Measurements from ENCODE around the gene POPDC3.
"Not testable (repeated sequence)": the region's sequence is repeated elsewhere in the genome, so short reads cannot be mapped to it uniquely, and the experiment has no call there.

Gene POPDC3

DNA sequence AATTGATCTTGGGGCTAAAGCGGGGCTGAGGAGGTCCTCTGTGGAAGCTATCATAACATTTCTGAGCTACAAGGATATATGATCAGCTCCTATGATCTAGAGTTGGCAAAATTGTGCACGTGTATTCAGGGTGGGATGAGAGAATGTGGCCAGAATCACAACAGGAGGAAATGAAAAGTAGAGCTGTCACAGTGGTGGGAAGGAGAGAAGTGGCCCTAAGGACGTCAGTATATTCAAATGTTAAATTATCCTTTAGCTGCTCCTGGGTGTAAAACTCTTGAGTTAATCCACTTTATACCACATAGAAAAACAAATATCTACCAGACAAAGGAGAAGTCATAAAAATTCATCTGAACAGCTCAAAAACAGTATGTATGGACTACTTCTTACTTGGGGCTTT, 14.8 kb upstream of the POPDC3 start:
- no peak for DNase-seq (ENCODE audit: low read depth)

DNA sequence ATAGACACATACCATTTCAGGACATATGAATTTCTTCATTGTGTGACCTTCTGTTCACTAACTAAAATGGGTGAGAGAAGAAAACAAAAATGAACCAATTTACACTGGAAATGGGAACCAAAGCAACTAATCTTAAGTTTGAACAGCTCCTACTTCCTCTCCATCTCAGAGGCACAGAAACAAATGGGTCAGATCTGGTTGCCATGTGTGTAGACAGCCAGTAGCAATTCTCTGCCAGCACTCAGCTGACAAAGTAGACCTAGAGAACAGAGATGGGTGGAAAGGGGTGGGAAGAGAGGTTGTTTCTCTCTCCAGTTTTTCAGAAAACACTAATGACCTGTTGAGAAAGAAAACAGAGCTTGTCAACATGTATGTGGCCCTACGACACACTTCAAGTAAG, 14.3 kb upstream of the POPDC3 start:
- DNase-seq (ENCODE audit: low read depth), result no peak

DNA sequence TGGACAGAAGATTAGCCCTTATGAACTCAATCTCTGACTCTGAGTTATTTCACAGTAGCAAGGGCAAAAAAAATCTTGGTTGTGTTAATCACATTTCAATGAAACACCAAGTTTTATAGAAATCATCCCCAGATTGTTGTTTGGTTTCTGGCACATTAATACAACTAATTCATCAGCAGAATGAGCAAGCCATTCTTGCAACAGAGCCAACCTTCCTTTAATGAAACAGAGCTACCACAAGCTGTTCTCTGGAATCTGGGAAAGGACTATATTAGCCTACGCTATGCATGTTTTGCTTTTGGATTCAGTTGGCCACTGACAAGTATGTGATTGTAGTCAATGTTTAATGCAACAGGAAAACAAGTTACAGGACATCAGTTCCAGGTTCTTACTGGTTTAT, 13.8 kb upstream of the POPDC3 start:
- no peak for DNase-seq (ENCODE audit: low read depth)

DNA sequence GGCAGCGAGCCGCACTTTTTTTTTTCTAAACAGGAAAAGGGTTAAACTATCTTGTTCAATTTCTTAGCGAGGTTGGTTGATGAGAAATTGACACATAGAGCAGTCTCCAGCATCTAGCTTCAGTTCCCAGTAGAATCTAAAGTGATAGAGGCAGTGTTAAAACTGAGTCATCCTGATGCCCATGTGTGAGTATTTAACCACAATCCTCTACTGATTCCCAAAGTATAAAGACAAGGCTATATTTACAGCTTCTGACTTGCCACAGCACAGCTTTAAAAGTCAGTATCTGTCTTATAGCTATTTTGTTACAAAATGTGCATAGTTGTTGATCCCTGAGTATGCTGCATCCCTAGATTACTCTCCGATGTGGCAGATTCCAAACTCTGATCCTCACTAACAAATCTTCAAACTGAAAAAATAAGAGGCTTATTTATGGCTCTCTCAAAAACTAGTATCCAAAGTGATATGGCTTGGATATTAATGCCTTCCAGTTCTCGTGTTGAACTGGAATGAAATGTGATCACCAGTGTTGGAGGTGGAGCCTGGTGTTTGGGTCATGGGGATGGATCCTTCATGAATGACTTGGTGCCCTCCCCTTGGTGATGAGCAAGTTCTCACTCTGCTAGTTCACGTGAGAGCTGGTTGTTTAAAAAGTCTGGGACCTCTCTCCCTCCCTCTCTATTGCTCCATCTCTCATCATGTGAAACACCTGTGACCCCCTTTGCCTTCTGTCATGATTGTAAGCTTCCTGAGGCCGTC, 13.1 kb upstream of the POPDC3 start:
- DNase-seq (ENCODE audit: low read depth), result no peak

DNA sequence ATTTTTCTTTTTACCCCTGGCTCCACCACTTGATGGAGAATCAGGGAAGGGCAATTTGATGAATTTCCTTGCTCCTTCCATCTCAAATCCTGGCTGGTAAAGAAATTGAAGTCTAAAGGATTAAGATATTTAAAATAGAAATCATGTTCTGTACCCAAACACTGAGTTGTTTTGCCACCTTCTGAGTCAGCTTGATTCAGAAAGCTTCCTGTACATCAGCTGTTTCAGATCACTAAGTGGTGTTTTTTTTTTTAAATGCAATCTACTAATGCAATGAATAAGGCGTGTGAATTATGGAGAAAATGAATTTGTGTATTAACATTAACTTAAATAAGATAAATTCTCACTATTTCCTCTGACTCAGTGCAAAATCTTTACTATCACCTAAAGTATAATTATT, 11.5 kb upstream of the POPDC3 start:
- DNase-seq (ENCODE audit: low read depth), result no peak

DNA sequence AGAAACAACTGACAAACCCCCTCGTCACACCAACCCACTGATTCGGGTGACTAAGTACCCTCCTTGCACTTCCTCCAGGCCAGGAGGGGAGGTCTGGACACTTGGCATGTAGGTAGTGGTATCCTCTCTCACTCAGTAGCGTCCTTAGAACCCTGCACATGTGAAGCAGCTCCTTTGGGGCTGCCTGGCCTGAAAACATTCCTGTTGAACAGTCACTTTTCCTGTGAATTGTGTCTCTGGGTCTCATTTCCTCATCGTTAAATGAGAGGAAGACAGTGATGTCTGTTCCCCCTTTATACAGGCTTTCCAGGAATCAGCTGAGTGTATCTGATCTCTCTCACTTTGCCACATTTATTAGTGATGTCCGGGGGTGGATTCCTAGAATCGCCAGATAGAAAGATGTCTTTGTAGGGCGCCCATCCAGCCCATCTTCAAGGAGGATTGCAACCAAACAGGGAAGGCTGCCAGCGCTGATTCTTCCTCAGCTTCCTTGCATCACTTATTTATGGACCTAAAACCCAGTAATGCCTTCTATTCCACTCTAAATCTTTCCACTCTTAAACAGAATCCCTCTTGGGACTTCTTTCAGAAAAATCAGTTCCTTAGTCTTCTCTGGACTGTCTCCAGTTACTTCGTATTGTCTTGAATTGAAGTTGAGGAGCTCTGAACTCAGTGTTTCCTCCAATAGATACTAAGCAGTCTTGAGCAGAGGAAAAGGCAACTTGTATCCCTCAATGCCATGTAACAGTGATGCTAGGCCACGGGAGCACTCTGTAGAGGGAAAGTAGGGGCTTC, 9.4 kb upstream of the POPDC3 start:
- DNase-seq (ENCODE audit: low read depth), result no peak

DNA sequence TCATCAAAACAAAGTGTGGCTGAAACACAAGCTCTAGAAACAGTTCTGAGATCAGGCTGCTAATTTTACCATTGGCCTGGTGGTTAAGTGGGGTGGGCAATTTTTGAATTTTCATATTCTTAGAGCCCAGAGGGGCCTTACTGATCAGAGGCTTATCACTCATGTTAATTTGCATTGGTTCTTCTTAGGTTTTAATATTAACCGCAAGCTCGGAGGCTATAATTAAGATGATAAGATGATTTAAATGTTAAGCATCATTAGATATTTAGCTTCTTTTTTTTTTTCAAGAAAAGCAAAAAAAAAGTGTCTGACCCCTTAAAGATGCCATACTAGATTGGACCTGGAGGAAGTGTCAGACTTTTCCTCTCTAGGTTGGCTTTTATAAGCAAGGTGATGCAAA, 8.4 kb upstream of the POPDC3 start:
- DNase-seq (ENCODE audit: low read depth), result no peak

DNA sequence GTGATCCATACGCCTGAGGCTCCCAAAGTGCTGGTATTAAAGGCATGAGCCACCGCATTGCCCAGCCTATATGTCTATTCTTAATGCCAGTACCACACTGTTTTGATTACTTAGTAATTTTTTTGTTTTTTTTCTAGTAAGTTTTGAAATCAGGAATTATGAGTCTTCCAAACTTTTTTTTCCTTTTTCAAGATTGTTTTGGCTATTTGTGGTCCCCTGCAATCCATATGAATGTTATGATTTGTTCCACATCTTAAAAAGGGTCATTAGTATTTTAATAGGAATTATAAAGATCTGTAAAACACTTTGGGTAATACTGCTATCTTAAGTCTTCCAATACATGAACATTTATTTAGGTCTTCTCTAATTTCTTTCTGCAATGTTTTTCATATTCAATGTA, 6.8 kb upstream of the POPDC3 start:
- no peak for DNase-seq (ENCODE audit: low read depth)

DNA sequence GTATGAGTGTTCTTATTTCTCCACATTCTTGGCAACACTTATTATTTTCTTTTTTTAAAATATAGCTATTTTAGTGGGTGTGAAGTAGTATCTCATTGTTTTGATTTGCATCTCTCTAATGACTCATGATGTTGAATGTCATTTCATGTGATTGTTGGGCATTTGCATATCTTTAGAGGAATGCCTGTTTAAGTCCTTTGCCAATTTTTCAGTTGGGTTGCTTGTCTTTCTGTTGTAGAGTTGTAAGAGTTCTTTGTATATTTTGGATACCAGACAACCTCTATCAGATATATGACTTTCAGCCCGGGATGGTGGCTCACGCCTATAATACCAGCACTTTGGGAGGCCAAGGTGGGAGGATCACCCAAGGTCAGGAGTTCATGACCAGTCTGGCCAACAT, 5.1 kb upstream of the POPDC3 start:
- DNase-seq (ENCODE audit: low read depth), result no peak

DNA sequence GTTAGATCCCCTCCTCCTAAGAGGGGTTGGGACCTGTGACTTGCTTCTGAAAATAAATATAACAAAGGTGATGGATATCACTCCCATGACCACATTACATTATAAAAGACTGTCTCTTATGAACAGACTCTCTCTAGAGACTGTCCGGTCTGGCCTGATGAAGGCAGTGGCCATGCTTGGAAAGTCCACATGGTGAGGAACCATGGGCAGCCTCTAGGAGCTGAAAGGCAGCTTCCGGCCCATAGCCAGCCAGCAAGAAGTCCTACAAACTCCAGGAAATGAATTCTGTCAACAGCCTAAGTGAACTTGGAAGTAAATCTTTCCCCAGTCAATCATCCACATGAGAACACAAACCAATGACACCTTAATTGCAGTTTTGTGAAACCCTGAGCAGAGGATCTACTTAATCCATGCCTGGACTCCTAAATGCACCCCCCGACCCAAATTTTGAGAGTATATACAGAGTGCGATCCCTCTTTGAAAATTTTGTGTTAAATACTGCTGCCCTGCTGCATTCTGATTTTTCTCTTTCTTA, 2.2 kb upstream of the POPDC3 start:
- DNase-seq (ENCODE audit: low read depth), result no peak

DNA sequence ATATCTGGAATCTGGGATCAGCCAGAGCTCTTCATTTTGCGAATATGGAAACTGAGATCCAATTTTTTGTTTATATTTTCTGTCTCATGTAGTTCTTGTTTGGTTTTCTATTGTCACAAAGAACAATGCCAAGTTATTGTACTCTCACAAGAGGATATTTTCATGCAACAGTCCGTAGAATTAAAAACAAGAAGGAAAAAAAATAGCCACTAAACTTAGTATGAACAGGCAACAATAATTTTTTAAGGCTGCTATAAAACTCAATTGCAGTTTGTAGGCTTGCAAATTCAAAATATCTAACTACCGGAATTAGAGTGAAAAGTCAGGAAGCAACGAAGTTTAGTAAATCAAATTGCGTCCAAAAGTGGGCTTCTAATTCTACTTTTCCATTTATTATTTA, 1.2 kb downstream of the POPDC3 start:
- DNase-seq (ENCODE audit: low read depth), result no peak

DNA sequence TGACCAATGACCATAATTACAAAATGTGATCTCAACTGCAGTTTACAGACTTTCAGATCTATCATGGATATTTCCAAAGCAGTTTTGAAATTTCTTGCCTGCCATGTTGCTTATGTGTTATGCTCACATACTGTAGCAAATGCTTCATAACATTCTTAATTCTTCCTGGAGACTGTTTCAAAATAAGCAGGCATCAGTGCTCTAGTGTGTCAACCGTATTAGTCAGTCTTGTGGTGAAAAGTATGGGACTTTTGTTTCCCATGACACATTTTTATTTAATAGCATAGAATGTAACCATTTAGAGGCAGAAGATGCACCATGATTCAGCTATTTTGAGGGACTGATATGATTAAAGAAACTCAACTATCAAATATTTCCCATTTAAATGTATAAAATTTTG, 1.7 kb downstream of the POPDC3 start:
- DNase-seq (ENCODE audit: low read depth), result no peak

DNA sequence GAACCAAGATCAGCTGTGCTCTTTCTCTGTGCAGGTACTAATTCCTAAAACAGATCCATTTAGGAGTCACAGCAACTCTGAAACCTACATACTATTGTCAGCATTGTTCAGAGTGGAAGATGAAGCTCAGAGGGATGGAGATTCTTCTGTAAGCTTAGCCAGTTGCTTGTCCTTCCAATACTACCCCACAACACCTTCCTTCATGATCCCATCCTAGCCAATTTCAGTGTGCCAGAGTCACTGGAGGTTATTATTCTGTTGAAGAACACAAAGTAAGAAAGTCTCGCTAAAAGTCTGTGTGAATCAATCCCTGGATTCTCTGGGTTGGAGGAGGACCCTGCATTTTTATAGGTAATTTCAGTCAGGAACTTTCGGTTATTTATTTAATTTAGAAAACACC, 2.3 kb downstream of the POPDC3 start:
- no peak for DNase-seq (ENCODE audit: low read depth)

DNA sequence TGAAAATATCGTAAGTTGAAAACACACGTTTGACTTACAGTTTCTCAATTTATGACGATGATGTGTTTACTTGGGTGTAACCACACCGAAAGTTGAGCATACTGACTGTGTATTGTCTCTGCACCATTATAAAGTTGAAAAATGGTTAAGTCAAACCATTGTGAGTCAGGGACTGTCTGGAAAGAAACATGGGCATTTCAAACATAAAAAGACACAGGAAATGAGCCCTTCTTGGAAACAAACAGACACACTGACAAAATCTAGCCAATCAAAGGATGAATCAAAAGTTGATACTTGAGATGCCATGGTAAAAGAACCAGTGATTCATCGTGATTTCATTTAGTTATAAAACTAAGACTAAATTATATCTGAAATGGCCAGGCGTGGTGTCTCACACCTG, 5.3 kb downstream of the POPDC3 start:
- DNase-seq (ENCODE audit: low read depth), result no peak

DNA sequence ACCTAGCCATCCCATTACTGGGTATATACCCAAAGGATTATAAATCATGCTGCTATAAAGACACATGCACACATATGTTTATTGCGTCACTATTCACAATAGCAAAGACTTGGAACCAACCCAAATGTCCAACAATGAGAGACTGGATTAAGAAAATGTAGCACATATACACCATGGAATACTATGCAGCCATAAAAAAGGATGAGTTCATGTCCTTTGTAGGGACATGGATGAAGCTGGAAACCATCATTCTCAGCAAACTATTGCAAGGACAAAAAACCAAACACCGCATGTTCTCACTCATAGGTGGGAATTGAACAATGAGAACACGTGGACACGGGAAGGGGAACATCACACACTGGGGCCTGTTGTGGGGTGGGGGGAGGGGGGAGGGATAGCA, 7.3 kb downstream of the POPDC3 start:
- DNase-seq (ENCODE audit: low read depth), result not testable (repeated sequence)

DNA sequence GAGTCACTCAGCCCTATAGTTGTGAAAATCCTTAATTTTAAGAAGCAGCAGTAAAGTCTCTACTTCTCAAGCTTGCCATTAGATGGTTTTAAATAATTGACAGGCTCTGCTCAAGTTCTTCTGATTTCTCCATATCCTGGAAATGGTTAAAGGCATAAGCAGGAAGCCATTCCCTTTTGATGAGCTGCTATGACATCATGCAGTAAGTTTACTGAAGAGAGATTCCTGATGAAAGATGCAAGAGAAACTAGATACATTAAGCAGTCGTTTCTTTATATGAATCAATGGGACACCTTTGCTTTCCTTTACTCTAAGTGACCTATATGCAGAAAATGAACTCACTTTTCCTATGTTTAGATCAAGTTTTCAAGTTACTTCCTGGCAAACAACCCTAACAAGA, 9.8 kb downstream of the POPDC3 start:
- DNase-seq (ENCODE audit: low read depth), result no peak

DNA sequence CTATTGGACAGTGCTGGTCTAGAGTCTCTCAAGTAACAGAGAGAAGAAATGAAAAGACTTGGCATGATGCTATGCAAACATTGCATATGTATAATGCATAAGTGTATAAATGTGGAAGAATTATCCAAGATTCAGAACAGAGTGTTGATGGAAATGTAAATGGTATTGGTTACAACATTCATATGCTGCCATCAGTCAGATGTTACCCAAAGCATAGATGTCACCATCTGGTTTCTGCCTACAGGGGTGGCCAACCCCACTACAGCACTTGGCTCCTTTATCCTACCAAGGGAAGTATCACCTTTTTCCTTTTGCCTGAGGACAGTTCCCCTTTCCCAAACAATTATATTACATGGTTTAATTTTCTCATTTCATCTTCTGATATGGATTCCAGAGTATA, 11.9 kb downstream of the POPDC3 start:
- no peak for DNase-seq (ENCODE audit: low read depth)

DNA sequence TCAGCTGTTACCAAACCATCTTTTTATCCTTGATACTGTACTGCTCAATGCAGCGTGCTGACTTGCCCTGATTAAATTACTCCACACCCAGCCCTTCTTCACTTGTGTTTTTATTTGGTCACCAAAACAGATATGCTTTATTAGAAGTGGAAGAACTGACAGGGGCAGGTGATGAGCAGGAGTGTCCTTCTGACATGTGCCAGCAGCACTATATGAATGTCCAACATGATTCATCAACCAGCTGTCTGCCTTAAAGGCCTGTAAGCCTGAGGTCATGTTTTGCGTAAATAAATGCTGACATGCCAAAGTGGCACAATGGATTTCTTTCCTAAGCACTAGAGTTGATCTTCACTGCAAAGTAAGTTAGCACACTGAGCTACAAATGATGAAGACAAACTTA, 15.4 kb downstream of the POPDC3 start:
- no peak for DNase-seq (ENCODE audit: low read depth)

DNA sequence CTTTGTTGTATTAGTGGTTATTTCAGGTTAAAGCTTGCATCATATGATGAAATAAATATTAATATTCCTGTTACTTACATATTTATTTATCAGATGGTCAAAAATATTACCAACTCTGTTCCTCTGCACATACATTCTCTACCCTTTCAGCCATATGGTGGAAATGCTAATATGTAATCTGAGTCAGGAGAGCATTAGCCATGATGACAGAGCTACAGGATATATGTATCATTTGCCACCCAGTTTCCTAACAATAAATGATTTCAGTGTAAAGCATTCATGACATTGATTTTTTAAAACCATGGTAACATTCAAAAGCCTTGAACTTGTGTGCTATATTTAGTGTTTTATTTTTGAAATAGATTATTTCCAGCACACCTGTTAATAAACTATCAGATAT, 16.6 kb downstream of the POPDC3 start:
- no peak for DNase-seq (ENCODE audit: low read depth)

DNA sequence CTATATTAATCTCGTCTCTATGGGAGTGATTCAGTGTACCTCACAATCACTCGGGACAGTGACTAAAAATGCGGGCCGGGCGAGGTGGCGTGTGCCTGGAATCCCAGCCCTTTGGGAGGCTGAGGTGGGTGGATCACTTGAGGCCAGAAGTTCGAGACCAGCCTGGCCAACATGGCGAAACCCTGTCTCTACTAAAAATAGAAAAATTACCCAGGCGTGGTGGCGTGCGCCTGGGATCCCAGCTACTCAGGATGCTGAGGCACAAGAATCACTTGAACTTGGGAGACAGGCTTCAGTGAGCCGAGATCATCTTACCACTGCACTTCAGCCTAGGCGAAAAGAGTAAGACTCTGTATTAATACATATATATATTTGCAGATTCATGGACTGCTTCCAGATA, 17.4 kb downstream of the POPDC3 start:
- no peak for DNase-seq (ENCODE audit: low read depth)

DNA sequence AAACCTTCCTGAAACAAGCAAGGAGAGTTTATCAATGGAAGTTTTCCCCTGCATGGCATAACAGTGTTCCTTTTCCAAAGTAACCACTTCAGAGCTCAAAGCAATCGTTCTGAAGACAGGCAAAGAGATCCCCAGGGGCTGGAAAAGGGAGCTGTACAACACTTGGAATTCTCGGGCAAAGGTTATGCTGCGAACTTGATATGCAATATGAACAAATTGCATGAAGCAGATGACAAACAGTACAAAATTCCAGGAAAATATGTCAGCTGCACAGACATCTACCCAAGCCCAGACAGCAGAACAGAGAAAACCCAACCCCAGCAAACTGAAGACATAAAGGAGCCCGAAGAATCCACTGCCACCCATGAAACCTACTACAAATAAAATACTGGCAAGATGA, 18.4 kb downstream of the POPDC3 start:
- DNase-seq (ENCODE audit: low read depth), result no peak

DNA sequence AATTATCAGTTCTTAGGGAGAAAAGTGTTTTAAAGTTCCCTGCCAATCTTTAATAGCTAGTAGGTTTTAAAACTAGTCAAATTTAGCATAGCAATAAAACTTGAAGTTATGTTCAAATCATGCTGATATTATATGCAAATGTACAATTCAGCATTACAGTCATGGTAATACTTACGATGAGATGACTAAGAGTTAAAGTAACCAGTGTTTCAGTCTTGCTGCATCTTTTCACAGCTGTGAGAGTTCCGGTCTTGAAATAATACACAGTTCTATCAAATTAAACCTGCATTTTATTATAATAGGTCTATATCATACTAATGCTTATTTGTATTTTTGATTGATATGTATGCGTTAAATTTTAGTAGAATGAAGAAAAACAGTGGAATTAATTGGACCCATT, 26.1 kb downstream of the POPDC3 start:
- DNase-seq (ENCODE audit: low read depth), result no peak

DNA sequence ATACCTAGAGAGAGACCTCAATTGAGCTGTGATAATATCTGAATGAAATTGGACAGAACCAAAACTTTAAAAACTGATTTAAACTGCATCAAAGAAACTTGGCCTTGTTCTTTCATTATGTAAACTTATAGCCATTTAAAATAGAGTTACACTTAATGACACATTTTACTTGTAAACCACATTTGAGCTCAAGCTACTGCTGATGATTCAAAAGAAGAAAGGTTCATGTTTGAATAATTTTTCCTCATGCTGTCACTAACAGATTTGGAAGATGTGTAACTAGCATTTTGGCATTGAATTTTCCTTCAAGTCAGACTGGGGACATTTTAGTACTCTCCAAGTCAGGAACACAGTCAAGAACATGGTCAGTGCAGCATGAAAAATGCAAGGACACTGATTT, 26.9 kb downstream of the POPDC3 start:
- no peak for DNase-seq (ENCODE audit: low read depth)

DNA sequence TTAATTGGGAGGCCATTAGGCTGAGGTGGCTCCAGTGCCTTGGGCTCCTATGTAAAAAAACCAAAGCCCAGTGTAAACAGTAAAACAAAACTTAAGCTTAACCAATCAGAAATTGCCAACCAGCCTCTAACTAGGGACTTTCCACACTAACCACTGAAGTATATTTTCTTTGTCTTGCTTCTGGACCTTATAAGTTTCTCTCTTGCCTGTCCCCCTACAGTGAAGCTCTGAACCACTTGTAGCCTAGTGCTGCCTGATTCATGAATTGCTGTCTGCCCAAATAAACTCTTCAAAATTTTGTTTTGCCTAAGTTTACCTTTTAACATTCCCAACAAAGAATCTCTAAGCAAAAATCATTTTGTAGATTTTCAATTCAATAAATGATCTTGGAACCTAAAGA, 28.2 kb downstream of the POPDC3 start:
- DNase-seq (ENCODE audit: low read depth), result no peak
